SHP77 (cell line): ENCODE data around the gene PHRF1.
A peak's percentile ranks its signal among the peaks of the same experiment; 100 is the strongest.

ENCODE experiments used
- DNase-seq, 2 experiments: peaks; one replicate each; lab custom pipeline; 2025; lab: John Stamatoyannopoulos, UW

Gene PHRF1

DNA sequence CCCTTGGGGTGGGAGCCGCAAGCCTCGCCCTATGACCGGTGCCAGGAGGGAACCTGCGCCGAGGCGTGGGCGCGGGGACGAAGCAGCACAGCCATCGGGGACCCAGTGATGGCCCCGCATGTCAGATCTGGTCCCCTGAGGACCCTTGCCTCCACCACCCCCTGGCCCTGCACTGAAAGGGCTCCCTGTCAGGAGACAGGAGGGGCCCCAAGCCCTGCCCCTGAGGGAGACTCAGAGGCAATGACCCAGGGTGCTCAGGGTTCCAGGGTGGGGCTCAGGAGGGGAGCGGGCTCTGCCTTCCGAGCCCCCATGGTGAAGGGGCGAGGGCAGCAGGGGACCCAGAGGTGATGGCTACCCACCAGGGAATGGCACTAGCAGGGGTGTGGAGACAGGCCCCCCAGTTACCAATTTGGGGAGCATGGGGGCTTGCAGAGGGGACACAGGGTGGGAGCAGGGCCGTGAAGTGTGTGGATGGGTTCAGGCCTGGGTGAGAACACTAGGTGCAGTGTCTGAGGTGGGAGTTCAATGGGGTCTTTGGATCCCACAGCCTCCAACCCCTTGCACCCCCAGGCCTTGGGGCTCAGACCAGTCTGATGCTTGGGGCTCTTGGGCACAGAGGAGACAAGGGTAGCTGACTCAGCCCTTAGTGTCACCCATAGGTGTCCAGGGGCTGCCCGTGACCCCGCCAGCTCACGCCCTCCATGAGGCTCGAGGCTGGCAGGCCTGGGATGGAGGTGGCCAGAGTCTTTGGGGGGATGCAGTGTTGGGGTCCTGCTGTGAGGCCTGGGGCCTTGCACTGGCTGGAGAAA is 38.4 kb upstream of the PHRF1 start:
- DNase-seq = no peak

DNA sequence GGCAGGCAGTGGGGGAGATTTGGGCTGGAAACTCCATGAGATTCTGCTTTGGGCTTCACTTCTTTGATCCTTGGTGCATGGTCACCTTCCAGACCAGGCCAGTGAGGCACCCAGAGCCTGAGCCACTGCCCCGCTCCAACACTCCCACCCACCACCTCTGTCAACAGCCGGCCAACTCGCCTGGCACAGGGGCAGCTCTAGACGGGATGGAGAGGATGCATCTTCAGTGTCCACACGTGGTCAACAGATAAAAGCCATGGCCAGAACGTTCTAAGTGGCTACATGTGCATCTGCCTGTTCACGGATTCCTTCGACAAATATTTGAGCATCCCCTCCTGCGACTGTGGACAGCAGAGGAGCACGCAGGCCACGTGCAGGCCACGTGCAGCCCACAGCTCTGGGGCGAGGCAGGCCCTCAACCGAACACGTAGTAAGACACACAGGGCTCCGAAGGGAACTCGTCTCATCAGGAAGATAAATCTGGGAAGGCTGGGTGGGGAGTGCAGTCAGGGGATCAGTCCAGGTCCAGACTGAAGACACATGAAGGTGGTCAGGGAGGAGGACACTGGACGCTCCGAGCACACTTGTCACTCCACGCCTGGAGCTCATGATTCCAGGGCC is 37.7 kb upstream of the PHRF1 start:
- DNase-seq = no peak

DNA sequence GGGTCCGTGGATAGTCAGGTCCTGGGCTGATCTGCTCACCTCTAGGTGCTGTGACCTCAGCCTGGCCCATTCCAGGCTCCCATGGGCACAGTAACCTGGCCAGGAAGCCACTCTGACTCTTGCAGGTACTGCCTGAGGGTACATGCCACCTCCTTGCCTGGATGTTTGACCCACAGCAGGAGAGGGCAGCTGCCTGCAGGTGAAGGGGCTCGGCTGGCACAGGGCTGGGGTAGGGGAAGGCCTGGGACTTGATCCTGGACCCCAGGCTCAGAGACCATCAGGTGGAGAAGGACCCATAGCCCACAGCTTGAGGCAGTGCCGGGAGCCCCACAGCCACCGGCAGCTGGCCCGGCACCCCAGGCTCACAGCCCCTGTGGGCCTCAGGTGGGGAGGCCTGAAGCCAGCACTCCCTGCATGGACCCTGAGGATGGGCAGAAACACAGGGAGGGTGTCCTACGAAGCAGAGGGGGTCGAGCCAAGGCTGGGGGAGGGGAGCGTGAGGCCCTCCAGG is 36.2 kb upstream of the PHRF1 start:
- DNase-seq = no peak

DNA sequence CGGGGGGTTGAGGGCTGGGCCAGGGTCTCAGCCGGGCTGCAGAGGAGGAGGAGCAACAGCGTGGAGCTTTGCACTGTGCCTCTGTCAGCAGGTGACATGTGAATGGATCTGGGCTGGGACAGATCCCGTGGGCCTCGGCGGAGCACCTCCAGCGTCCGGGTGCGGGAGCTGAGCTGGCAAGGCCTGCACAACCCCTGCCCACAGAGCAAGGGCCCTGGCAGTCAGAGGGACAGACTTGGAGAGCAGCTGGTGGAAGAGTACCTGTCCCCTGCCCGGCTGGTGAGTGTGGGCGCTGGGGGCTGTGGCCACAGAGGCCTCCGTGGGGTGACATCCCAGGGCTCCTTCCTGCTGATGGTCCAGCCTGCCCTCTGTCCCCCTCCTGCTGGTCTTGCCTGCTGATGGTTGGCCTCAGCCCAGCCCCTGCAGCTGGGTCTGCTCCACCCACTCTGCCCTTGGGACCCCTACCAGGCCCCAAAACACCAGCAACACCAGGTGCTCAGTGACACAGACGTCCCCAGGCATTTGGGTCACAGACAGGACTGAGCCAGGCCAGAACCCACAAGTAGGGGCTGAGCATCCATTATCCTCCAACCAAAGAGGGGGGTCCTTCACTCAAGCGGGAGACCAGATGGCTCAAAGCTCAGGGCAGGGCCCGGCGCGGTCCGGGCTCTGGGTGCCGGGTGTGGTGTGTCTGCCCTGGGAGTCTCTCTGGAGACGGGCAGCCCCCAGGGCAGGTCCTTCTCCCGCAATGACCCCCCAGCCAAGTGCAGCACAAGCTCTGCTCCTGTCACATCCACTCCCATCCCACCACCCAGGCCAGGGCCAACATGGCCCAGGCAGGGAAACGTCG is 35.5 kb upstream of the PHRF1 start:
- no peak for DNase-seq

DNA sequence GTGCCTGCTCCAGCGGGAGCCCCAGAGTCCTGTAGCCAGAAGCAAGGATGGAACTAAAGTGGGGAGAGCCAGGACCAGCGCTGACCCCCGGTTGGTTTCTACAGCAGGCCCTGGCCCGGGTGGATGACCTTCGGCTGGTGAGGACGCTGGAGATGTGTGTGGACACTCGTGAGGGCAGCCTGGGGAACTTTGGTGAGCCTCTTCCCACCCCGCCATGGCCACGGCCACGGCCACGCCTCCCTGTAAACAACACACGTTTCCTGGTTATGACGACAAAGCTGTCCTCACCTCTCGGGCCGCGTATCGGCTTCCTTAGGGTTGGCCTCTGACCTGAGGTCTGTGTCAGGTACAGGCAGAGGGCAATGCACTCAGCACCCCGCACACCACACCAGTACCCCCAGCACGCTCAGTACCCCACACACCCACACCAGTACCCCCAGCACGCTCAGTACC is 34.8 kb upstream of the PHRF1 start:
- no peak for DNase-seq

DNA sequence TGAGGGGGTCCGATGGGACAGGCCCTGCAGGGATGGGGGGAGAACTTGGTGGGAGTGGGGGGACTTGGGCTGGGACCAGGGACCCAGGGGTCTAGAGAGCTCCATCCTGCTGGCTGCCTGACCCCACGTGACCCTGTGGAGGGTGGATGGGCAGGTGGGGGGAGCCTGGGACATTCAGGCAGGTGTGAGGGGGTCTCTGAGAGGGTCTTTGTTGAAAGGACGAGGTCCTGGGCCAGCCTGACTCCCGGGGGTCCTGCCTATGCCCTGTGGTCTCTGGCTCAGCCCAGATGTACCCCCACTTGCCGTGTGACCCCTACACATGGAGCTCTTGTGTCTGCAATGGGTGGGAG is 31.5 kb upstream of the PHRF1 start:
- no peak for DNase-seq

DNA sequence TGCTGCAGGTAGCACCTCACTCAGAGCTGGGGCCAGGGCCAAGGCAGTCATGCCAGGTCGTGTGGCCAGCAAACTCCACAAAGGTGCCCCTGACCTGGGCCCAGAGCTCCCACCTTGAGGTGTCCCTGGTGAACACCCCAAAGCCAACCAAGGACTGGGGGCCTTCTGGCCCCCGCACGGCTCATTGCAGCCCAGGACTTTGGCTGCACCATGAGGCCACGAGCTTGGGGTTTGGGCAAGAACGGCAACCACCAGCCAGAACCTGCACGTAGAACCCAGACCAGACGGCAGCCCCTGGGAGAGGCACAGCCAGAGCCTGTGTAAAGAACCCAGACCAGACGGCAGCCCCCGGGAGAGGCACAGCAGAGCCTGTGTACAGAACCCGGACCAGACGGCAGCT is 31.1 kb upstream of the PHRF1 start:
- DNase-seq = no peak

DNA sequence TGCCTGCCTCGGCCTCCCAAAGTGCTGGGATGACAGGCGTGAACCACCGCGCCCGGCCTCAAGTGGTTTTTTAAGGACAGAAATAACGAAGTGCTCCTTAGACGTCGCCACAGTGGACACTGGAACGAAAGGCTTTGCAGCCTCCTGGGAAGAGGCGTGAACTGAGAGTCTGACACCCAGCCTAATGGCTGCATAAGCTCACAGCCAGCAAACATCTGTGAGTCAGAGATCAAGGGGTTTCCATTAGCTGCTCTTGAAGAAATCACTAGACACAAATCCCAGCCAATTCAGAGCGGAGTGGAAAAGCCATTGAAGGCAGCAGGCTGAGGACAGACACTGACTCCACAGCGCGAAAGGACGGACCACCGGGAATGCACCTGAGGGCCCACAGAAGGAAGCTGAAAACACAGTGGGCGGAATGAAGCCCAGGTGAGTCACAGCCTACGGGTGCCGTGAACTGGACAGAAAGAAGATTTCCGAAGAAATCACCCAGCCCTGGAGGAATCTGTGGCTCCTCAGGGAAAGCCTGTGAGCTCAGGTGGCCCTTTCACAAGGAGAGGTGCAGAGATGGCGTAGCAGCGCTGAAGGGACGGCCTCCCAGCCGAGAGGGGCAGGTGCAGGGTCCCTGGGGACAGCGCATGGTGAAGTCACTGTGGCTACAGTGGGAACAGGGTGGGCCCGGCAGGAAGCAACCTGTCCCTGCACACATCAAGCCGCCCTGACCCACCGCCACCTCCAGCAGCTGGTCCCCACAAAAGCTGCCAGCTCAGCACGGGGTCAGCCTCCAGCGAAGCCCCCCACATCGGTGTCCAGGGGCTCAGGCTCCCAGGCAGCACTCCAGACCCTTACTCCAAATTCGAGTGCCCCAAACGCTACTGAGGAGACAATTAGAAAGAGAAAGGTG is 27.3 kb upstream of the PHRF1 start:
- DNase-seq = no peak

DNA sequence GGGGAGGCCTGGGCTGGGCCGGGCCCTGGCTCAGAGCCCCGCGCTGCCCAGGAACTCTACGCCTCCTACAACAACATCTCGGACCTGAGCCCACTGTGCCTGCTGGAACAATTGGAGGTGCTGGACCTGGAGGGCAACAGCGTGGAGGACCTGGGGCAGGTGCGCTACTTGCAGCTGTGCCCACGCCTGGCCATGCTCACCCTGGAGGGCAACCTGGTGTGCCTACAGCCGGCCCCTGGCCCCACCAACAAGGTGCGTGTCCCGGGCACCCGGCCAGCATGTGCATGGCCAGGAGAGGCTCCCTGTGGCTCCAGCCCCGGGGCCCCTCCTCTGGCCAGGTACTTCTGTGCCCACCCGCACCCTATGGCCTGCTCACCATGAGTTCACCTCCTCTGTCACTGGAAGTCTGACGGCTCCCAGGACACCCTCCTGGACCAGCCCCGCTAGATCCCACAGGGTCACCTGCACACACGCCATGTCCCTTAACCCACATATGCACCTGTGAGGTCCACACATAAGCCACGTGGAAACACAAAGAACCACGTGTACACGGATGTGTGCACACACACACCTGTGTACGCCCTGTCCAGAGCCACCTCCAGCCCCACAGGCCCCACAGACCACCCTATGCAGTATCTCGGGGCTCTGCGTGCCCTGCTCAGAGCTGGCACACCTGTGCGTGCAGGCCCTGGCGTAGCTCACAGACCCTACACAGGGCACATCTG is 26.1 kb upstream of the PHRF1 start:
- DNase-seq = no peak

DNA sequence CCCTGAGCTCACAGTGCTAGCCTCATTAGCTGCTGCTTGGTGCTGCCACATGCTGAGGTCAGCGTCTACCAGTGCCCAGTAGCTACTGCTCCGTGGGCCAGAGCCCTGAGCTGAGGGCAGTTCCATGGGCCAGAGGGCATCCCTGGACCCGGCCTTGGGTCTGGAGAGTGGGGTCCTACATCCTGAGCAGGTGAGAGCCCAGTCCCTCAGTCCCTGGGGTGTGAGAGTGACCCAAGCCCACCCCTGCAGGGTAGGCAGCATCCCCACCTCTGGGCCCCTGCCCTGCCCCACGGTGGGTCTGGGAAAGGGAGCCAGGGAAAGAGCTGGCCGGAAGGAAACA is 25.6 kb upstream of the PHRF1 start:
- no peak for DNase-seq

DNA sequence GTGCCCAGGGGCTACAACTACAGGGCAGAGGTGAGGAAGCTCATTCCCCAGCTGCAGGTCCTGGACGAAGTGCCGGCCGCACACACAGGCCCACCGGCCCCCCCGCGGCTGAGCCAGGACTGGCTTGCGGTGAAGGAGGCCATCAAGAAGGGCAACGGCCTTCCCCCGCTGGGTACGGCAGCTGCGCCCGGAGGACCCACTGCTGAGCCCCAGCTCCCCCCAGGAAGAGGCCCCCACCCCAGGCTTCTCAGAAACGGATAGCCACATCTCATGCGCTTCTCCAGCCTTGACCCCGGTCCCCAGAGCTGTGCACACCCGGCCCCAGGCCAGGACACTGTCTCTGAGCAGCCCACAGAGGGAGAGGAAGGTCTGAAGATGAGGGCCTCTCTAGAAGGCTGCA is 25.1 kb upstream of the PHRF1 start:
- DNase-seq = no peak

DNA sequence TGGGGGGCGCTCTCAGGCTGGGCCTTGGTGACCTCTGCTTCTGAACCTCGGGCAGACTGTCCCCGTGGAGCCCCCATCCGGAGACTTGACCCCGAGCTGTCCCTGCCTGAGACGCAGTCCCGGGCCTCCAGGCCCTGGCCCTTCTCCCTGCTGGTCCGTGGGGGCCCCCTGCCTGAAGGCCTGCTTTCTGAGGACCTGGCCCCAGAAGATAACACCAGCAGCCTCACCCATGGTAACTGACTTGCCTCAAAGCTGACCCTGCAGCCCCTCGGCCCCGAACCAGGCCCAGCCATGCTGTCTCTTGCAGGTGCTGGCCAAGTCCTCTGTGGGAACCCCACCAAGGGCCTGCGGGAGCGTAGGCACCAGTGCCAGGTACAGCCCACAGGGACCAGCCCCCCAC is 24.7 kb upstream of the PHRF1 start:
- DNase-seq = no peak

DNA sequence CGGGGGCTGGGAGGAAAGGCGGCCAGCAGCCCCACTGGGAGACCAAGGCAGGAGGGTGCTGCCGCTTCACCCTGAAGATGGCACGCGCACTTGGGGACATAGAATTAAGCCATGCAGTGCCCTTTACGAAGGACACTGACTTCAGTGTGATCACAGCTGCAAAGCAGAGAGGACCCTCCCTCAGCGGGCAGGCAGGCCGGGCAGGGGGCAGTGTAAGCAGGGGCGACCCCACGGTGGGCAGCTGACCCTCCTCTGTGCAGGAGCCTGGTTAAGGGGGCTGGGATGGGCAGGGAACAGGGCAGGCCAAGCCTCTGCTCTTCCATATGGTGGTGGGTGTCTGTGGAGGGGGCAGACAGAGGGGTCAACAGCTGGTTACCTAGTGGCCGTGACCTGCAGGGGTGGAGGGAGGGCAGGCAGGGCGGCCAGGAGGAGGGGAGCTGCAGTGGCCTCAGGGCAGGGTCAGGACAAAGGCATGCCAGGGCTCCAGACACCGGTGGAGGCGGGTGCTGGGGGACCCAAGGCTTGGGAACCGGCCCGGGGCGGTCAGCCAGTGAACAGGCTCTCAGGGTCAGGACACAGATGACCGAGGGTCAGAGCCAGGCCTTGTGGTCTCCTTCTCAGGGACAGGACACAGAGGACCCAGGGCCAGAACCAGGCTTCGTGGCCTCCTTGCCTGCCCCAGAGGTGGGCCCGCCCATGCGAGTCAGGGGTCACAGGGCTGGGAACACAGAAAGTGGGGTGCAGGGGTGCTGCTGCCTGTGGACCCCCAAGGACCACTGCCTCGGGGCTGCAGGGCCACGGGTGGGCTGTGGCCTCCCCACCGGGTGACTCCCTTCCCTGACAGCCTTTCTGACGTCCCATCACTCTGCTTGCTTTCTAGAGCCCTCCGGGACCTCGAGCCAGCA is 22.9 kb upstream of the PHRF1 start:
- no peak for DNase-seq

DNA sequence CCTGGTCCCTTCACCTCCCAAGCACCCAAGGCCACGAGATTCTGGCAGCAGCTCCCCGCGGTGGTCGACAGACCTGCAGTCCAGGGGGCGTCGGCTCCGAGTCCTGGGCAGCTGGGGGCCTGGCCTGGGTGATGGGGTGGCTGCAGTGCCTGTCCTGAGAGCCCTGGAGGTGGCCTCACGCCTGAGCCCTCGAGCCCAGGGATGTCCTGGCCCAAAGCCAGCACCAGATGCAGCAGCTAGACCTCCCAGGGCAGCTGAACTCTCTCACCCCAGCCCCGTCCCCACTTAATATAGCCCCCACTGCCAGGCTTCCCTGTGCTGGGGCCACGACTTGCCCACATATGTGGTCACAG is 22.3 kb upstream of the PHRF1 start:
- no peak for DNase-seq

DNA sequence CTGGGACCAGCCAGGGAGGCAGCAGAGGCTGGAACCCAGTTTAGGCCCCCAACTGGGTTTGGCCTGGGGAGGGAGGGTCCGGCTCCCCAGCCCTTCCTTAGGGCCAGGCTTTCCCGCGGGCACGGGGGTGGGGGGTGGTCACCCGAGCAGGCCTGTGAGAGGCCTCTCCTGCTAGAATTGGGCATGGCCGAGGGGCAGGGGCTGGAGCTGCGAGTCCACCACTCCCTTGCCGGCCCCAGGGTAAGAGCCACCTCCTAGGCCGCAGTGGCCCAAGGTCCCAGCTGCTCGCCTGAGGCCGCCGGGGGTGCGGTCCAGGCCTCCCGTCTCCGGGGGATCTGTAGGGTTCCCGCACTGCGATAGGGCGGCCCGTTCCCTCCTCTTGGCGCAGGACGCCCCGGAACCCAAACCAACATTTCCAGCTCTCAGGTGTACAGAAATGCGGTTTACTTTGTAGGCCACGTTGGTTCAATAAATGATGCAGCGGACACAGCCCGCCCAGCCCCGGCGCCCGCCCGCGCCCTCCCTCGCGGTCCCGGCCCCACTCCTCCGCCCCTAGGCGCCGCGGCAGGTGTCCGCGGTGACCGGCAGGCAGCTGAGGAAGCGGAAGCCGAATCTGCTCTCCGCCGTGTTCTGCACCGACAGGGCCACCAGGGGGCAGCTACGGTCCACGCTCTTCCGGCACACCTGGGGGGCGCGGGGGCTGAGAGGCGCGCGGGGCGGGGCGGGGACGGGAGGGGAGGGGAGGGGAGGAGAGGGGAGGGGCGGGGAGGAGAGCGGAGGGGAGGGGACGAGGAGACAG is 21.6 kb upstream of the PHRF1 start:
- DNase-seq = peak in 1 of 2 experiments; percentile 57

DNA sequence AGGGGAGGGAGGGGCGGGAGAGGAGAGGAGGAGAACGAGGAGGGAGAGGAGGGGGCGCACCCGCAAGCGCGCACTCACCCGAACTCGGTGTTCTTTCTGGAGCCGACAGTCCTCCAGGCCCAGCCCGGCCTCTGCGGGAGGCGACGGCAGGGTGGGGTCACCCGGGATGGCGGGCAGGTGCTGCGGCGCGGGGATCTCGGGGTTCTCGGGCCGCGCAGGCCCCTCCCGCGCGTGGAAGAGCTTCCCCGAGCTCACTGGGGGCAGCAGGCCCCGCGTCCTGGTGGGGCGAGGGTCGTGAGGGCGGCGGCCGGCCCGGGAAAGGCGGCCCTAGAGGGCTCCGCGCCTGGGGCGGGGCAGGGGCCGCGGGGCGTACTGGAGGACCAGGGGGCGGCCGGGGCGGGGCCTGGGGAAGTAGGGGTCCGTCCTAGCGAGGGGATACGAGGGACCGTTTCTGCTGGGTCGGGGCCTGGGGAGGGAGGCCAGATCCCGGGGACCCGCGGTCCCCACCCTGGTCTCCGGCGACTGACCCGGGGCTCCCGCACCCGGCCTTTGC is 21.0 kb upstream of the PHRF1 start:
- no peak for DNase-seq

DNA sequence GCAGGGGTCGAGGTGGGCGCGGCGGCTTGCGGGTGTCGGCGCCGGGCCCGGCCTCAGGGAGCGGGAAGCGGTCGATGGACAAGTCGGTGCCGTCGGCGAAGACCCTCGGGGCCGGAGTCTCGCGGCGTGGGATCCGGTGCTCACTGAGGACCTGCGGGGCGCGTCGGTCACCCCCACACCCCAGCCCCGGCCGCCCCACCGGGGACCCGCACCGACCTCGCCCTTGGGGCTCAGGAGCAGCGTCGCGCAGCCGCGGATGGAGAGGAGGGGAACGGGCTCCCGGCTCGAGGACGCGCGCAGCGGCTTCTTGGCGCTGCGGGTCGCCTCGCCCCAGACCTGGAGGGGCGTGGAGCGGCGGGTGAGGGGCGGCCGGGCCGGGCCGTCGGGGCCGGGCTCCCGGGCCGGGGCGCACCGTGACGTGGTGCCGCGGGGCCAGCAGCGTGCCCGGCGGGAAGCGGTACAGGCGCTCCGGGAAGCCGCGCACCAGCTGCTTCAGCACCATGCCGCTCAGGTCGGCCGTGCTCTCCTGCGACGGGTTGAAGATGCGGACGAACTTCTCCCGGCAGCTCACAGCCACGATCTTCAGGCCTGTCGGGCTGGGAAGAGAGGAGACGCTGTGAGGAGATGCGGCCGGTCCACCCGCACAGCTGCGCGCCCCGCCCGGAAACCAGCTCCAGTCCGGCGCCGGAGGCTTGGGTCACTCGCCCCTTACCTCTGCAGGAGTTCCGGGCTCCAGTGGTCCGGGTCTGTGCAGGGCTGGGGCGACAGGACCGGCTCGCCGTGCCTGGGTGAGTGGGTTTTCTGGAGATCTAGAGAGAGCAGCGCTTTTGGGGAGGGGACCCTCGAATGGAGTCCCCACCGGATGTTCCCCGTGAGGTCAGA is 20.2 kb upstream of the PHRF1 start:
- DNase-seq = no peak

DNA sequence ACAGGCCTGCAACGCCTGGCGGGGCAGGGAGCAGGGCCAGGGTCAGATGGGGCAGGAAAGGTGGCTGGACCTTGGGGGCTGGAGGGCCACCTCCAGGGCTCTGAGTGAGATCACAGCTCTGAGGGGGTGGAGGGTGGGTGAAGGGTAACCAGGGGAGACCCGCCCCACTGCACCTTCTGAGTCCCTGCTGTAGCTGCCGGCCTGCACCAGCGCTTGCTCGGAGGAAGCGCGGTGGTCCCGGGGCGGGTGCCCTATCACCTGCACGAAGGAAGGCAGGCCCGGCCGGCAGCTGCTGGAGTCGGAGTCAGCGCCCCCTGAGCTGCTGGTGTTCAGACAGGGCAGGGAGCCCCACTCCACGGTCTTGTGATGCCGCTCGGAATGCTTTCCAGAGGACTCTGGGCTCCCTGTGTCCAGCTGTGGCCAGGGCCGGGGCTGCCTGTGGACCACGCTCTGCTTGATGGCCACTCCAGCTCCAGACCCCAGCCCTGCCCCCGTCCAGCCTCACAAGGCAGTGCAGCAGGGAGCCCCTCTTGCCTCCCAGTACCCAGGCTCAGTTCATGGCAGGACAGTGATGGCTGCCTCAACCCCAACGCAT is 19.5 kb upstream of the PHRF1 start:
- DNase-seq = no peak
